SK-N-SH treated with all-trans-retinoic acid at 6 μM for 48 hours (cell line): ENCODE measurements around the gene YTHDC1.

ENCODE experiments used
- ATAC-seq: fragments of 200-7000 bp; cut with Tn5 transposase; 3 replicates; pipeline ENCODE4 v1.9.1; 2020; ENCODE audit warnings: mild to moderate bottlenecking, moderate library complexity
- ARNTL ChIP-seq: fragments of 450-650 bp; formaldehyde crosslinking; IDR thresholded peaks from 2 replicates; pipeline ENCODE4 v1.5.0; 2020; ENCODE audit warnings: low read depth, mild to moderate bottlenecking, moderate library complexity, borderline replicate concordance
- BACH2 ChIP-seq: fragments of 250-450 bp; sonication (Bioruptor Pico); IDR thresholded peaks from 2 replicates; pipeline ENCODE4 v1.9.0; 2021; ENCODE audit warnings: mild to moderate bottlenecking, borderline replicate concordance
- CSDC2 ChIP-seq: fragments of 250-450 bp; sonication (Bioruptor Pico); IDR thresholded peaks from 2 replicates; pipeline ENCODE4 v1.5.0; 2020; ENCODE audit warnings: mild to moderate bottlenecking, moderate library complexity
- ESRRG ChIP-seq: fragments of 250-450 bp; sonication (Bioruptor Pico); IDR thresholded peaks from 2 replicates; pipeline ENCODE4 v1.6.1; 2021; ENCODE audit warnings: mild to moderate bottlenecking
- GLIS3 ChIP-seq: fragments of 250-450 bp; sonication (Bioruptor Pico); IDR thresholded peaks from 2 replicates; pipeline ENCODE4 v1.5.0; 2020; ENCODE audit warnings: mild to moderate bottlenecking, moderate library complexity
- ISL1 ChIP-seq: fragments of 250-450 bp; sonication (Bioruptor Pico); IDR thresholded peaks from 2 replicates; pipeline ENCODE4 v2.1.2; 2022; ENCODE audit warnings: mild to moderate bottlenecking, moderate library complexity
- OSR1 ChIP-seq: fragments of 250-450 bp; sonication (Bioruptor Pico); IDR thresholded peaks from 2 replicates; pipeline ENCODE4 v1.8.0; 2022; ENCODE audit warnings: moderate library complexity, mild to moderate bottlenecking, inconsistent platforms
- PPARA ChIP-seq: fragments of 250-450 bp; sonication (Bioruptor Pico); IDR thresholded peaks from 2 replicates; pipeline ENCODE4 v1.5.0; 2020; ENCODE audit warnings: mild to moderate bottlenecking, borderline replicate concordance
- SNAI2 ChIP-seq: fragments of 250-450 bp; sonication (Bioruptor Pico); IDR thresholded peaks from 2 replicates; pipeline ENCODE4 v1.5.0; 2020; ENCODE audit warnings: mild to moderate bottlenecking, moderate library complexity
- TCF4 ChIP-seq: fragments of 250-450 bp; sonication (Bioruptor Pico); IDR thresholded peaks from 2 replicates; pipeline ENCODE4 v1.8.0; 2021; ENCODE audit warnings: mild to moderate bottlenecking, moderate library complexity, borderline replicate concordance
- TOX ChIP-seq: fragments of 250-450 bp; sonication (Bioruptor Pico); IDR thresholded peaks from 2 replicates; pipeline ENCODE4 v1.8.0; 2021; ENCODE audit warnings: mild to moderate bottlenecking, moderate library complexity, borderline replicate concordance
- ZFP3 ChIP-seq: fragments of 250-450 bp; sonication (Bioruptor Pico); IDR thresholded peaks from 2 replicates; pipeline ENCODE4 v1.5.0; 2020; ENCODE audit warnings: mild to moderate bottlenecking, moderate library complexity
- ZFP30 ChIP-seq: fragments of 450-650 bp; formaldehyde crosslinking; IDR thresholded peaks from 2 replicates; pipeline ENCODE4 v1.5.0; 2022; ENCODE audit warnings: mild to moderate bottlenecking, moderate library complexity
- ZNF70 ChIP-seq: fragments of 450-650 bp; formaldehyde crosslinking; IDR thresholded peaks from 2 replicates; pipeline ENCODE4 v1.5.0; 2020; ENCODE audit warnings: mild to moderate bottlenecking, moderate library complexity
- TF ChIP-seq, protein P1 (sequence below): fragments of 250-450 bp; sonication (Bioruptor Pico); IDR thresholded peaks from 2 replicates; pipeline ENCODE4 v1.5.1; 2021; ENCODE audit warnings: mild to moderate bottlenecking, moderate library complexity
- TF ChIP-seq, protein P2 (sequence below): fragments of 250-450 bp; sonication (Bioruptor Pico); IDR thresholded peaks from 2 replicates; pipeline ENCODE4 v1.5.0; 2020; ENCODE audit warnings: mild to moderate bottlenecking, moderate library complexity
- TF ChIP-seq, protein P3 (sequence below): fragments of 250-450 bp; sonication (Bioruptor Pico); IDR thresholded peaks from 2 replicates; pipeline ENCODE4 v1.5.1; 2020; ENCODE audit warnings: low read depth, mild to moderate bottlenecking, moderate library complexity
- TF ChIP-seq, protein P4 (sequence below): fragments of 250-450 bp; sonication (Bioruptor Pico); IDR thresholded peaks from 2 replicates; pipeline ENCODE4 v1.8.0; 2020; ENCODE audit warnings: mild to moderate bottlenecking, moderate library complexity, borderline replicate concordance
- TF ChIP-seq, protein P5 (sequence below): fragments of 250-450 bp; sonication (Bioruptor Pico); IDR thresholded peaks from 2 replicates; pipeline ENCODE4 v1.8.0; 2021; ENCODE audit warnings: low read depth, mild to moderate bottlenecking, moderate library complexity, borderline replicate concordance

YTHDC1 gene

DNA sequence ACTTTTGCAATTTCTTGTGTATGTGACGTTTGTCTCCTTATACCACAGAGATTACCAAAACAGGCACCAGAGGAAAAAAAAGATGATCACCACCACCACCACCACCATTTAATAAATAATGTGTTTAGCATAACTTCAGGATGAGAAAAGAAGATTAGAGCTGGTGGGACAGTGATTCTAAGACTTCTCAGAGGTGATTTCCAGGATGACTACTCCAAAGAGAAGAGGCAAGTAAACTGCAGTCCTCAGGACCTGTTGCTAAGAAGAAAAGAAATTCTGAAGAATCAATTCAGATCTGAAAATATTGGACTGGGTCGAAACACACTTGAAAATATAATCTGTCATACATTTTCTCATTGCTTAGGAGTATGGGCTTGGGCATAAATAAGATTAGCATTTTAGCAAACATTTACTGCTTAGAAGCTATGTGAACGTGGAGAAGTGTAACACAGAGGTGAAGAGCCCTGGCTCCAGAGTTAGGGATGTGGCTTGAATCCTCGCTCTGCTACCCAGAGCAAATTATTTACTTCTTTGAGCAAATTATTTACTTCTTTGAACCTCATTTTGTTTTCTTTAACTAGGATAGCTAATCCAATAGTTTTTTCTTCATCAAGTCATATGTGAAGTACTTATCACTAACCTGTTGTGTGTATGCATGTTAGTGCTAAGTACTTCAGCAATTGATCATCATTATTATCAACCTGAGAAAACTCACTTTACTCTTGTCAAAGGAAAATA, 10.5 kb upstream of the YTHDC1 start:
- TF ChIP-seq CSDC2 (CRISPR knock-in tag) (no peak), ESRRG (CRISPR knock-in tag) (no peak), GLIS3 (CRISPR knock-in tag) (no peak), TOX (no peak), PPARA (no peak), ZNF70 (CRISPR knock-in tag) (no peak), BACH2 (CRISPR knock-in tag) (no peak), OSR1 (CRISPR knock-in tag) (no peak)
- TF ChIP-seq, protein P1, sequence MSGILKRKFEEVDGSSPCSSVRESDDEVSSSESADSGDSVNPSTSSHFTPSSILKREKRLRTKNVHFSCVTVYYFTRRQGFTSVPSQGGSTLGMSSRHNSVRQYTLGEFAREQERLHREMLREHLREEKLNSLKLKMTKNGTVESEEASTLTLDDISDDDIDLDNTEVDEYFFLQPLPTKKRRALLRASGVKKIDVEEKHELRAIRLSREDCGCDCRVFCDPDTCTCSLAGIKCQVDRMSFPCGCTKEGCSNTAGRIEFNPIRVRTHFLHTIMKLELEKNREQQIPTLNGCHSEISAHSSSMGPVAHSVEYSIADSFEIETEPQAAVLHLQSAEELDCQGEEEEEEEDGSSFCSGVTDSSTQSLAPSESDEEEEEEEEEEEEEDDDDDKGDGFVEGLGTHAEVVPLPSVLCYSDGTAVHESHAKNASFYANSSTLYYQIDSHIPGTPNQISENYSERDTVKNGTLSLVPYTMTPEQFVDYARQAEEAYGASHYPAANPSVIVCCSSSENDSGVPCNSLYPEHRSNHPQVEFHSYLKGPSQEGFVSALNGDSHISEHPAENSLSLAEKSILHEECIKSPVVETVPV: no peak
- TF ChIP-seq, protein P2, sequence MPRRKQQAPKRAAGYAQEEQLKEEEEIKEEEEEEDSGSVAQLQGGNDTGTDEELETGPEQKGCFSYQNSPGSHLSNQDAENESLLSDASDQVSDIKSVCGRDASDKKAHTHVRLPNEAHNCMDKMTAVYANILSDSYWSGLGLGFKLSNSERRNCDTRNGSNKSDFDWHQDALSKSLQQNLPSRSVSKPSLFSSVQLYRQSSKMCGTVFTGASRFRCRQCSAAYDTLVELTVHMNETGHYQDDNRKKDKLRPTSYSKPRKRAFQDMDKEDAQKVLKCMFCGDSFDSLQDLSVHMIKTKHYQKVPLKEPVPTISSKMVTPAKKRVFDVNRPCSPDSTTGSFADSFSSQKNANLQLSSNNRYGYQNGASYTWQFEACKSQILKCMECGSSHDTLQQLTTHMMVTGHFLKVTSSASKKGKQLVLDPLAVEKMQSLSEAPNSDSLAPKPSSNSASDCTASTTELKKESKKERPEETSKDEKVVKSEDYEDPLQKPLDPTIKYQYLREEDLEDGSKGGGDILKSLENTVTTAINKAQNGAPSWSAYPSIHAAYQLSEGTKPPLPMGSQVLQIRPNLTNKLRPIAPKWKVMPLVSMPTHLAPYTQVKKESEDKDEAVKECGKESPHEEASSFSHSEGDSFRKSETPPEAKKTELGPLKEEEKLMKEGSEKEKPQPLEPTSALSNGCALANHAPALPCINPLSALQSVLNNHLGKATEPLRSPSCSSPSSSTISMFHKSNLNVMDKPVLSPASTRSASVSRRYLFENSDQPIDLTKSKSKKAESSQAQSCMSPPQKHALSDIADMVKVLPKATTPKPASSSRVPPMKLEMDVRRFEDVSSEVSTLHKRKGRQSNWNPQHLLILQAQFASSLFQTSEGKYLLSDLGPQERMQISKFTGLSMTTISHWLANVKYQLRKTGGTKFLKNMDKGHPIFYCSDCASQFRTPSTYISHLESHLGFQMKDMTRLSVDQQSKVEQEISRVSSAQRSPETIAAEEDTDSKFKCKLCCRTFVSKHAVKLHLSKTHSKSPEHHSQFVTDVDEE: no peak
- no peak for ATAC-seq

DNA sequence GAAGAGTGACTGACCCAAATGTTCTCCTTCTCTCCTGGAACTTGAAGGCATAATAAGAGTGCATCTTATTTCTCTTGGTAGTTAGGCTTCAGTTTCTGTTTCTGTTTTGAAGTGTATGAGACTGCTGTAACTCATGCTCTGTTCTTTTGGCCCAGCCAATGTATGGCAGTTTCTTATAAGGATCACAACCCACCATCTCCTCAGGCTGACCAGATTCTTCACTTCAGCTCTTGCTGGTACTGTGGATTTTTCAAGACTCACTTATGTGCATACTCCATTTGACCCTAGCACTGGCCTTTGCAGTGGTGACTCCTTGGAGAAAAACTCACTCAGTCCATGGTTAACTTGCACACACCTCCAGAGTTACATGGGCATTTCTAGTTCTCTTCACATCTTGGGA, 9.6 kb upstream of the YTHDC1 start:
- TF ChIP-seq TCF4 (CRISPR knock-in tag) (no peak), BACH2 (CRISPR knock-in tag) (no peak)
- TF ChIP-seq, all 23 proteins: peak for 0

DNA sequence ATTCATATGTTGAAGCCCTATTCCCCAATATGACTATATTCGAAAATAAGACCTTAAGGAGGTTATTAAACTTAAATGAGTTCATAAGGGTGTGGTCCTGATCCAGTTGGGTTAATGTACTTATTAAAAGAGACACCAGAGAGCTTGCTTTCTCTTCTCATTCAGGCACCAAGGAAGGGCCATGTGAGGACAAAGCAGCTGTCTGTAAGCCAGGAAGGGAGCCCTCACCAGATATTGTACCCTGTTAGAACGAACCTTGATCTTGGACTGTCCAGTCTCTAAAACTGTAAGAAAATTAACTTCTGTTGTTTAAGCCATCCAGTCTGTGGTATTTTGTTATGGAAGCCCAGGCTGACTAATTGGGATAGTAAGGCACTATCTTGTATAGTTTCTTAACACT, 9.1 kb upstream of the YTHDC1 start:
- ATAC-seq: no peak
- TF ChIP-seq ZFP3: no peak
- no peak for TF ChIP-seq SNAI2 (CRISPR knock-in tag)
- no peak for TF ChIP-seq ESRRG (CRISPR knock-in tag)
- no peak for TF ChIP-seq ISL1 (CRISPR knock-in tag)
- TF ChIP-seq OSR1 (CRISPR knock-in tag): no peak
- no peak for TF ChIP-seq CSDC2 (CRISPR knock-in tag)
- TF ChIP-seq, protein P3, sequence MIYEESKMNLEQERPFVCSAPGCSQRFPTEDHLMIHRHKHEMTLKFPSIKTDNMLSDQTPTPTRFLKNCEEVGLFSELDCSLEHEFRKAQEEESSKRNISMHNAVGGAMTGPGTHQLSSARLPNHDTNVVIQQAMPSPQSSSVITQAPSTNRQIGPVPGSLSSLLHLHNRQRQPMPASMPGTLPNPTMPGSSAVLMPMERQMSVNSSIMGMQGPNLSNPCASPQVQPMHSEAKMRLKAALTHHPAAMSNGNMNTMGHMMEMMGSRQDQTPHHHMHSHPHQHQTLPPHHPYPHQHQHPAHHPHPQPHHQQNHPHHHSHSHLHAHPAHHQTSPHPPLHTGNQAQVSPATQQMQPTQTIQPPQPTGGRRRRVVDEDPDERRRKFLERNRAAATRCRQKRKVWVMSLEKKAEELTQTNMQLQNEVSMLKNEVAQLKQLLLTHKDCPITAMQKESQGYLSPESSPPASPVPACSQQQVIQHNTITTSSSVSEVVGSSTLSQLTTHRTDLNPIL (CRISPR knock-in tag): no peak
- no peak for TF ChIP-seq TCF4 (CRISPR knock-in tag)
- TF ChIP-seq TOX: no peak
- no peak for TF ChIP-seq ARNTL (CRISPR knock-in tag)
- TF ChIP-seq, protein P4, sequence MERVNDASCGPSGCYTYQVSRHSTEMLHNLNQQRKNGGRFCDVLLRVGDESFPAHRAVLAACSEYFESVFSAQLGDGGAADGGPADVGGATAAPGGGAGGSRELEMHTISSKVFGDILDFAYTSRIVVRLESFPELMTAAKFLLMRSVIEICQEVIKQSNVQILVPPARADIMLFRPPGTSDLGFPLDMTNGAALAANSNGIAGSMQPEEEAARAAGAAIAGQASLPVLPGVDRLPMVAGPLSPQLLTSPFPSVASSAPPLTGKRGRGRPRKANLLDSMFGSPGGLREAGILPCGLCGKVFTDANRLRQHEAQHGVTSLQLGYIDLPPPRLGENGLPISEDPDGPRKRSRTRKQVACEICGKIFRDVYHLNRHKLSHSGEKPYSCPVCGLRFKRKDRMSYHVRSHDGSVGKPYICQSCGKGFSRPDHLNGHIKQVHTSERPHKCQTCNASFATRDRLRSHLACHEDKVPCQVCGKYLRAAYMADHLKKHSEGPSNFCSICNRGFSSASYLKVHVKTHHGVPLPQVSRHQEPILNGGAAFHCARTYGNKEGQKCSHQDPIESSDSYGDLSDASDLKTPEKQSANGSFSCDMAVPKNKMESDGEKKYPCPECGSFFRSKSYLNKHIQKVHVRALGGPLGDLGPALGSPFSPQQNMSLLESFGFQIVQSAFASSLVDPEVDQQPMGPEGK (CRISPR knock-in tag): no peak
- TF ChIP-seq, protein P2: no peak
- TF ChIP-seq ZFP30: no peak
- TF ChIP-seq, protein P1: no peak
- TF ChIP-seq PPARA: no peak
- no peak for TF ChIP-seq BACH2 (CRISPR knock-in tag)
- TF ChIP-seq, protein P5, sequence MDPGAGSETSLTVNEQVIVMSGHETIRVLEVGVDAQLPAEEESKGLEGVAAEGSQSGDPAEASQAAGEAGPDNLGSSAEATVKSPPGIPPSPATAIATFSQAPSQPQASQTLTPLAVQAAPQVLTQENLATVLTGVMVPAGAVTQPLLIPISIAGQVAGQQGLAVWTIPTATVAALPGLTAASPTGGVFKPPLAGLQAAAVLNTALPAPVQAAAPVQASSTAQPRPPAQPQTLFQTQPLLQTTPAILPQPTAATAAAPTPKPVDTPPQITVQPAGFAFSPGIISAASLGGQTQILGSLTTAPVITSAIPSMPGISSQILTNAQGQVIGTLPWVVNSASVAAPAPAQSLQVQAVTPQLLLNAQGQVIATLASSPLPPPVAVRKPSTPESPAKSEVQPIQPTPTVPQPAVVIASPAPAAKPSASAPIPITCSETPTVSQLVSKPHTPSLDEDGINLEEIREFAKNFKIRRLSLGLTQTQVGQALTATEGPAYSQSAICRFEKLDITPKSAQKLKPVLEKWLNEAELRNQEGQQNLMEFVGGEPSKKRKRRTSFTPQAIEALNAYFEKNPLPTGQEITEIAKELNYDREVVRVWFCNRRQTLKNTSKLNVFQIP (CRISPR knock-in tag): no peak
- no peak for TF ChIP-seq ZNF70 (CRISPR knock-in tag)
- TF ChIP-seq, all 23 proteins: peak for 0

More for the DNA sequence above, 9.6 kb upstream of the YTHDC1 start:
- ATAC-seq: no peak
